Stimulated activated naive CD4-positive, alpha-beta T cell (primary cell): ENCODE measurements around the gene IL1RAPL1.

Experiments used
- DNase-seq, 6 experiments: peaks; one replicate each; lab custom pipeline; 2025; lab: John Stamatoyannopoulos, UW

IL1RAPL1 gene

DNA sequence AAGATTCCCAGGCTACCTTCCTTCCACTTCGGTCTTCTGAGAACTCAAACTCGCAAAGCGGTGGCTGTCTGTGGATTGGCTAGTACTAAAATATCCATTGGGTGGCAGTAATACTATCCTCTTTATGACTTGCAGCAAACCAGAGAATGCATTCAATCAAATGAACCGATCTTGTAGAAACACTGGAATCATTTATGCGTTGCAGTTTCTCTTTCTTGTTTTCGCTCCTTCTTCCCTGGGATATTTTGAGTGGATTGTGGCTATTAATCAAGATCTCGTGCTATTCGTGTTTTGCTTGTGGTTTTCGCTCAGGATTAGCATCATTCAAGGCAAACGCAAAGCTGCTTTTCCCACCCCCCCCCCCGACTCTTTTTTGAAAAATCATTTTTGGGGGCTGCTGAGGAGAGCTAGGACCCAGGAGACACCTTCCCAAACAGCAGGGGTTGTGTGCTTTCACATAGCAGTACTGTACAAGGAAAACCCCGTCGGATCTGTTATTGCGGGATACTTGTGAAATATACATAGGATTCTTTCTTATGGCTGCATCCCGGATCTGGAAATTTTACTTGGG is at the start of gene IL1RAPL1:
IL1RAPL1 (plus strand) TSS at position 466 of the 571 bp plus-strand sequence.
- no peak for DNase-seq

DNA sequence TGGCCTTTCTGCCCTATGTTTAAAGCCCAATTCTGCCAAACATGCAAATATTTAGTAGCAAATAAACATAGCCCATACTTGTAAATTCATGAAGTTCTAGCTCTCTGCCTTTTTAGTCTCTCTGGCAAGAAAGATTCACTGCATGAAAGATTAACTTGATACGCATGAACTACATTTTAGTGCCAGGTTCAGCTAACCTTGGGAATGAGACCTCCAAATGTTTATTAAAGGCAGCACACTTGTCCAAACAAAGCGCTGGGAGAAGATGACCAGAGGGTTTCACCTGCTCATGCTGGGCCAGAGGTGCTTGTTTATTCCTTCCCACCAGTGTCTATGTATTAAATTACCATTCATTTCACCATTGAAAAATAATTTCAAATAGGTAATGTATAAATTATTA is 44.5 kb upstream of the IL1RAPL1 start:
- no peak for DNase-seq

- DNase-seq, result no peak
Observed at GRCh38 chrX:28549838-28550237, 37.4 kb upstream of the IL1RAPL1 start.

DNA sequence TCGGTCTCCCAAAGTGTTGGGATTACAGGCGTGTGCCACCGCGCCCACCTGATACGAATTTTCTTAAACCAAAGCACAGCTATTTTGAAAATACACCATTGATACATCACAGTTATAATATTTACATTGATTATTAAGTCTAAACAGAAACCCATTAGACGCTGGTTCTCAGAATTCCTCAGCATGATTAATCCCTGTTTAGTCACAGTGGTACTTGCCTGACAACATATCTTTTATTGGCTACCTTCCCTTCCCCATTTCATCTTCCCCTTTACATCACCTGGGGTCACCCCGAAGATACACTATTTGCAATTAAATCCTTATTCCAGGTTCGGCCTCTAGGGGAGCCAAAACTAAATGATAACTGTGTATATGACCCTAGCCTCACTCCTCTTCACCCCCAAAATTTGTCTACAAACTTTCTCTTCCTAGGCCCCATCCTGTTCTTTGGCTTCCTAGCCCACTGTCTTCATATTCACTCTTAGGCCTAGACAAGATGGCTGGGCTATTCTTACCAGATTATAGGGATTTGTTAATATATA is 36.8 kb upstream of the IL1RAPL1 start:
- DNase-seq, result no peak

- DNase-seq, result no peak
Observed at GRCh38 chrX:28552322-28552721, 34.9 kb upstream of the IL1RAPL1 start.

GRCh38 chrX:28552882-28553829 is 34.1 kb upstream of the IL1RAPL1 start:
- DNase-seq, result no peak

DNA sequence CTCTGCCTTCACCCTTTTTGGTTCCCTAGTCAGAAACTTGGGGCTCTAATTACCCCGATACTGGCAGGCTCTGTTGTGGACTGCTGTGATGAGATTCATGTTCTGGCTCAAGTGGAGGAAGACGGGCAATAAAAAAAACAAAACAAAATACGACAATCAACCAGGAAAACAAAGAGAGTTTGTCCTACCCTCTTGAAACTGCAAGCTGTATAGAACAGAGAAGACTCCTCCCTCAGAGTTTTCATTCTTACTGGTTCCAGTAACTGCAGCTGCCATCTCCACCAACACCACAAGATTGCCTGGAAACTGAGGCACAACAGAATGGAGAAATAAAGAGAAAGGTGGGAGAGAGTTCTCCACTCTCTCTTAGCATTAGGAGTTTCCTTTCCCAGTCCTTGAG is 11.1 kb upstream of the IL1RAPL1 start:
- DNase-seq, result no peak

DNA sequence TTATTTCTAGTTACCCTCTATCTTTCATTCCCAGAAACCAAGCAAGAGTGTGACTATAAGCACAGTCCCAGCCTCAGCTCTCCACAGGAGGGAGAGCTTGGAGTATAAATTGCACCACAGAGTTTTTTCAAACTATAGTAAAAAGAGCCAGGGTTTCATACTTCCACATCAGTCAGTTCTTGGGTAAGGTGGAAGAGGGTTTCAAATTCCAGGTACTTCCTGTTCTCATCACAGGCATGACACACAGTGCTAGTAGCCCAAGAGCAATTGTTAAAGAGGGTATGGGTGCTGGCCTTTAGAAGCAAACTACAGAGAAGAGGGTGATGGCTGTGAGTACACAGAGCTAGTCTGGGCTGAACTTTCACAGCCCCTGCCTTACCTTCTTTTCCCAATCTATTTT is 5.7 kb upstream of the IL1RAPL1 start:
- DNase-seq, result no peak

- DNase-seq, result no peak
Observed at GRCh38 chrX:28582511-28582910, 4.7 kb upstream of the IL1RAPL1 start.

DNA sequence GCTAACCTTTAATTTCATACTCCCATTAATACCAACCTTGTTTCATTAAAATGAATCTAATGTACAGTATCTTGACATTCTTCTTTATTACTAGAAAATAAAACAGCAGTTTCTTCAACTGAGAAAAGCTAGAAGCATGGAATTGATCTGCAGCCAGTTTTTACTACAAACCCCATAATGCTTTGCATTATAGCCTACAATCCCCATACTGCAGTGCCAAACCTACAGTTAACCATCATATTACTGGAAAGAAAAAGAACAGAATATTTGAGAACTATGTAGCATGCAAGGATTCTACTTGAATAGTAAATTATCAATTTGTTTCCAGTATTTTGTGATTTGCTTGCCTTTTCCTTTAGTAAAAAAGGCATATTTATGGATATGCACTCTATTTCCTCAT is 3.2 kb upstream of the IL1RAPL1 start:
- no peak for DNase-seq

DNA sequence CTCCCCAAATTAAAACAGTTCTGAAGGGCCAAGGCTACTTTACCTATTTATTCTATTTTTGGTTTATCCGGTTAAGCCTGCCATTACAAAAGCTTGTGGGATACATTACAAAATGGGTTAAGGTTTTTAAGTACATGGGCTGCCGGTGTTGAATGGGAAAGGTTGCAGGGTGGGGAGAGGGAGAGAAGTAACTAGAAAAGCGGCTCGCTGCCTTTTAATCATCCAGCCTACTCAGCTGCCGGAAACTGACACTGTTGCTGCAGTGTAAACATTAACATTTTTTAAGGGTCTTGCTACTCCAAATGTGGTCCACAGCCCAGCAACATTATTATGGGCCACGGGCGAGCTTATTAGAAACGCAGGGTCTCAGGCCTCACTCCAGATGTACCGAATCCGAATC is 1.5 kb upstream of the IL1RAPL1 start:
- no peak for DNase-seq

GRCh38 chrX:28586286-28586685 is 960 bp upstream of the IL1RAPL1 start:
- DNase-seq, result no peak

- no peak for DNase-seq
Observed at GRCh38 chrX:28589046-28589445, 1.8 kb downstream of the IL1RAPL1 start.

DNA sequence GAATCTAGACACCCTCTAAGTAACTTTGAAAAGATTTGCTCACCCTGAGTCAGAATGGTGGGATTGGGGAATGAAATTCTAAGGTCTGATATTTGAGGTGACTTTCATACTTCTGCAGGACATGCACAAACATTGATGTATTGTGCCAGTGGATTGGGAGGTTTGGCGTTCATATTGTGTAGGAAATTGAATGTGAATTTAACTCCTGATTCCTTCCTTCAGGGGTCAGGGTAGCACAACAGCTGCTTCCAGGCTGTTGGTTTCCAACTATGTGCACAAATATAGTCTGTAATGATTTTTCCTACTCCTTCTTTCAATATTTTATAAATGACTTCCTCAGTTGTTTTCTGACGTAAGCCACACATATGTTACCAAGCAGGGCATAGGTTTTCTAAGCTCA is 3.1 kb downstream of the IL1RAPL1 start:
- no peak for DNase-seq

DNA sequence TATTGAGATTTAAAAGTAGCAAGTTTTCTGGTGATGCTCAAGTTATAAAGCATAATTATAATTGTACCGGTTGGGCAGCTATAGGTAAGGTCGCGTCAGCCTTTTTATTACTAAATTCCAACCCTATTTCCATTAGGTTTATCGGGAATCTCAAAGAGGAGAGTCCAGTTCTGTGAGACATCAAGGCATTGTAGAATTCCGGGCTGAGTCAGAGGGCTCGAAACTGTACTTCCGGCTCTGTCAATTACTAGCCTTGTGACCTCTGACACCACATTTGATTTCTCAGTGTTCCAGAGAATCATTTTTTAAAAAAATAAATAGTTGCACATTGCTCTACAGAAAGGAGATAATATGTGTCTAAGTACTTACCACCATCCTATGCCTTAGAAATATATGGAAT is 4.3 kb downstream of the IL1RAPL1 start:
- no peak for DNase-seq

DNA sequence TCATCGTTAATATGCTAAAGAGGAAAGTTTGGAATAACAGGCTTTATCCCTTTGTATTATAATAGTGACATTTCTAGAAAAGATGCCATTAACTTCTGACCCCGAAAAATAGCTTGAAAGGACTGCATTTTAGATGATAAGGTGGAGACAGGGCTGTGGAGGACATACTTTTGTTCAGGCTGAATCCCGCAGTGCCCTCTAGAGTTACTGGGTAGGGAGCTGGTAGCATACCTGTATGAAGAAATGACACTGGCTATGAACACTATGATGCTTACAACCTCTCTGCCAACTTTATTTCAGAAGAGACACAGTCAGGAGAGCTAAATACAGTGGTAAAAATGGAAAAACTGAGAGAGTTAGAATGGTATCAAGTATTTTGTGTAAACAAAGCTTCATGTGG is 8.1 kb downstream of the IL1RAPL1 start:
- DNase-seq, result no peak

- DNase-seq, result no peak
Observed at GRCh38 chrX:28599957-28600356, 12.7 kb downstream of the IL1RAPL1 start.

- no peak for DNase-seq
Observed at GRCh38 chrX:28609003-28609402, 21.8 kb downstream of the IL1RAPL1 start.

DNA sequence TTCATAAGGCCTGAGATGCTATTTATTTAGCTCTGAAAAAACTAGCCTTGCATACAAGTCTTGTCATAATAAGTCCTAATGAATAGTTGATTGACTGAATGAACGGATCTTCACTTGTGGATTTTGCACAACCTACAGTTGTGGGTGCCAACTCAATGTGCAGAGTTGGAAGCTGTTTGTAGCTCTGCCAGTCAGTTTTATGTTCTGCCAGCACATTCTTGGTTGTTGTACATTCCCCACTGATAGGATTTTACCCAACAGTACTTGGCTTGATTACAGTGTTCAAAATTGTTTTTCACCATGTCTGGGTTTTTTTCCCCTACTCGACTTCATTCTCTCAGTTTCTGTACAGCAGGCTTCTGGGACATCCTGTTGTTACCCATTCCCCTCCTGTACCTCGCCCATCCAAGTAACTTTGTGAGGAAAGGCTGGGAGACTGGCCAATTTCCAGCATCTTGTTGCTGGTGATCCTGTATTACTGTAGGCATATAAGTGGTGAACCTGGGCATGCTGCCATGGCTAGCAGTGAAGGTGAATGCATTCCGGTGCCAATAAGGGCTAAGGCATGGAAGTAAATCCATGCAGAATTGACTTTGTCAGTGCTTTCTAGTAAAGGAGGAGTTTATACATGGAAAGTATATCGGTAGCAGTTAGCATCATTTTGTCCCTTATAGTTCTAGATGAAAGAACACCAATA is 22.8 kb downstream of the IL1RAPL1 start:
- no peak for DNase-seq

GRCh38 chrX:28610746-28611145 is 23.5 kb downstream of the IL1RAPL1 start:
- DNase-seq, result no peak

- DNase-seq, result no peak
Observed at GRCh38 chrX:28613558-28613957, 26.3 kb downstream of the IL1RAPL1 start.

- no peak for DNase-seq
Observed at GRCh38 chrX:28625223-28625622, 38.0 kb downstream of the IL1RAPL1 start.

DNA sequence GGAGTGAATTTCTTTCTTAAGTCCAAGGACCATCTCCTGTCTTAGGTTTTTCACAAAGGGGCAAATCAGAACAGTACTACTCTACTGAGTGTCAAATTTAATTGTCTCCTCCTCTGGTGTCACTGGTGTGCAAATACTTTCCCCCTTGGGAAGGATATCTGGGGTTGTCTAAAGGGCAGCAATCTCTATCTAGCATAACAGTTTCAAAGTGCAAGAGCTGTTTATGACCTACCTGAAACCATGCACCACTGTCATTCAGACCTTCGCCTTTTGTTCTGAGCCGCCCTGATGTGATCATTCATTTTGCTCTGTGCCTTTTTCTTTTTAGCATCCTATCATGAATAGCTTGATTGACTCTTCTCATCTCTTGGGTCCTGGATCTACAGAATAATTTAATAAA is 39.3 kb downstream of the IL1RAPL1 start:
- DNase-seq, result no peak
